Naive thymus-derived CD8-positive, alpha-beta T cell (primary cell): Measurements from ENCODE around the gene CUL3. TPM values are rescaled to one million over a fixed set of nuclear protein-coding genes. Genes with fewer than 3 reads are reported as not detected.
"Not testable (repeated sequence)": the region's sequence is repeated elsewhere in the genome, so short reads cannot be mapped to it uniquely, and the experiment has no call there.

Source experiments
- ATAC-seq, 2 donors: fragments of 150-1000 bp; cut with Tn5 transposase in 1 of 2; sonication (Bioruptor Pico), chemical (Tn5 transposase) in 1 of 2; 1 replicate in 1 of 2; 2 replicates in 1 of 2; pipeline ENCODE4 v1.10.0; 2021; ENCODE audit warnings: mild to moderate bottlenecking in 2 of 2, moderate library complexity in 2 of 2
- POLR2A ChIA-PET: fragments of 350-600 bp; sonication (Branson Sonifier 250); formaldehyde crosslinking; loops from one replicate; lab custom pipeline; 2021; ENCODE audit warnings: antibody characterized with exemption; lab: Charles Lee
- DNase-seq, 10 donors: peaks; one replicate each; pipeline versions ENCODE4 v3.0.0 to v3.0.0-alpha.2; 2020 to 2022
- H3K27ac Mint-ChIP-seq, 10 donors: one replicate each; pipeline ENCODE4 v1.8.0; 2020 to 2022; ENCODE audit warnings: mild to moderate bottlenecking in 10 of 10, mixed read lengths in 10 of 10, moderate library complexity in 4 of 10, inconsistent platforms in 1 of 10
- H3K27me3 Mint-ChIP-seq, 5 donors: one replicate each; pipeline ENCODE4 v1.8.0; 2021 to 2022; ENCODE audit warnings: mixed read lengths in 5 of 5
- H3K36me3 Mint-ChIP-seq, 3 donors: one replicate each; pipeline ENCODE4 v1.8.0; 2020 to 2022; ENCODE audit warnings: mixed read lengths in 3 of 3, mild to moderate bottlenecking in 2 of 3, inconsistent platforms in 1 of 3
- H3K4me1 Mint-ChIP-seq, 4 donors: one replicate each; pipeline ENCODE4 v1.8.0; 2021 to 2022; ENCODE audit warnings: mixed read lengths in 4 of 4
- H3K4me3 Mint-ChIP-seq, 10 donors: one replicate each; pipeline ENCODE4 v1.8.0; 2020 to 2022; ENCODE audit warnings: mild to moderate bottlenecking in 10 of 10, mixed read lengths in 10 of 10, moderate library complexity in 6 of 10, inconsistent platforms in 1 of 10
- H3K9me3 Mint-ChIP-seq, 9 donors: one replicate each; pipeline ENCODE4 v1.8.0; 2020 to 2022; ENCODE audit warnings: mixed read lengths in 9 of 9, mild to moderate bottlenecking in 3 of 9, inconsistent platforms in 1 of 9, moderate library complexity in 1 of 9
- polyA plus RNA-seq, 3 donors: library from polyadenylated mRNA; unstranded; fragments of 300-500 nt; fragmentation: Illumina TruSeq; gene quantifications; one replicate each; pipeline ENCODE4 v1.2.3, GENCODE V29; 2021
- total RNA-seq, 8 experiments: library from RNA in 2 of 8; stranded (reverse) in 2 of 8; gene quantifications; one replicate each; pipeline ENCODE4 v1.2.3 and lab custom pipeline; 2021 to 2026

CUL3 gene
- total RNA-seq (10 to 100 TPM; 96.5 to 96.8 TPM), polyA plus RNA-seq (10 to 100 TPM; 20.0 to 57.0 (median 26.1) TPM), total RNA-seq (lab: John Stamatoyannopoulos, UW) (68.0 to 174 (median 142) reads per million in 6 experiments)

DNA sequence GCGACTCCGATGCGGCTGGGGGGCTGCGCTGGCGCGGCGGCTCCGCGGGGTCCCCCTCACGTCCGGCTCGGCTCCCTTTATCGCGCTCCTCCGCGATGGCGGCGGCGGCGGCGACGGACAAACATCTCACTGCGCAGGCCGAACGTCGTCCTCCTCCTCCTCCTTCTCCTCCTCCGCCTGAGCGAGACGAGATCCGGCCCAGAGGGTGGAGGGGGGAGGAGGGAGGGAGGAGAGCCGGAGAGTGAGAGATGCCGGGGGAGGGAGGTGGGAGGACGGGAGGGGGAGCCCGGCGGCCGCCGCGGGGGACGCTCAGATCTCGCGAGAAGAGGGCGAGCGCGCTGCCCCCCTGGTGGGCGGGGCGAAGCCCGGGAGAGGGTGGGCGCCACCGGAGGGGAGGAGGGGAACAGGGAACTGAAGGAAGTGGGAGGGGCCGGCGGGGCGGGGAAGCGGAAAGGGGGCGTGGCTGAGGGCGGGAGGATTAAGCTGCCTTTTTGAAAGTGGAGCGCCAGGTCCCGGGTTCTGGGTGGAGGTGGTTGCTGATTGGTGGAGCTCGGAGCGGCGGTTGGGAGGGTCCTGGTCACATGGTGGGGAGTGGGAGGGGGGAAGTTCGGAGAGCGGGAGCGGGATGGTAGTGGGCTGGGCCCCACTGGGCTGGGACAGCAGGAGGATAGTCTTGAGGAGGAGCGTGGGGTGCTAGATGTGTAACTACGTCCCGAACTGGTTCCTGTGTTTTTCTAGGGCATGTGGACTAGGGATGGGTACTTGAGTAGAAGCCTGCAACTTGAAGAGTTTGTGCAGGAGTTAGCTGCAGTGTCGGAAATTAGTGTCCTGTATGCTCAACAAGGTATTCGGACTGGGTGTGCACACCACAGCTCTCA lies at the start of gene CUL3:
CUL3 (minus strand) TSS at position 153 of the 878 bp plus-strand sequence. CDS start 354 bp downstream, outside the sequence.
- Mint-ChIP-seq H3K9me3 (no peaks in the 10 kb centered on the region), H3K36me3 (peaks cover 0 to 12% (median 0%) of the 10 kb centered on the region in 3 donors), H3K27me3 (no peaks in the 10 kb centered on the region), H3K4me3 (peak within 1 kb of the TSS; percentile 88 to 99 (median 97)), H3K4me1 (peaks cover 8 to 48% (median 40%) of the 10 kb centered on the region in 4 donors), H3K27ac (peak within 1 kb of the TSS; percentile 92 to 97 (median 96))
- ATAC-seq (peak; percentile 84), DNase-seq (peak; percentile 97 to 100 (median 99))
- POLR2A ChIA-PET = interaction anchor here (0.7 to 2.0 kb wide), 10 partner anchors 12 to 628 kb away, joined by 3 to 6 read pairs (median 3); no protein-coding TSS in a partner anchor

DNA sequence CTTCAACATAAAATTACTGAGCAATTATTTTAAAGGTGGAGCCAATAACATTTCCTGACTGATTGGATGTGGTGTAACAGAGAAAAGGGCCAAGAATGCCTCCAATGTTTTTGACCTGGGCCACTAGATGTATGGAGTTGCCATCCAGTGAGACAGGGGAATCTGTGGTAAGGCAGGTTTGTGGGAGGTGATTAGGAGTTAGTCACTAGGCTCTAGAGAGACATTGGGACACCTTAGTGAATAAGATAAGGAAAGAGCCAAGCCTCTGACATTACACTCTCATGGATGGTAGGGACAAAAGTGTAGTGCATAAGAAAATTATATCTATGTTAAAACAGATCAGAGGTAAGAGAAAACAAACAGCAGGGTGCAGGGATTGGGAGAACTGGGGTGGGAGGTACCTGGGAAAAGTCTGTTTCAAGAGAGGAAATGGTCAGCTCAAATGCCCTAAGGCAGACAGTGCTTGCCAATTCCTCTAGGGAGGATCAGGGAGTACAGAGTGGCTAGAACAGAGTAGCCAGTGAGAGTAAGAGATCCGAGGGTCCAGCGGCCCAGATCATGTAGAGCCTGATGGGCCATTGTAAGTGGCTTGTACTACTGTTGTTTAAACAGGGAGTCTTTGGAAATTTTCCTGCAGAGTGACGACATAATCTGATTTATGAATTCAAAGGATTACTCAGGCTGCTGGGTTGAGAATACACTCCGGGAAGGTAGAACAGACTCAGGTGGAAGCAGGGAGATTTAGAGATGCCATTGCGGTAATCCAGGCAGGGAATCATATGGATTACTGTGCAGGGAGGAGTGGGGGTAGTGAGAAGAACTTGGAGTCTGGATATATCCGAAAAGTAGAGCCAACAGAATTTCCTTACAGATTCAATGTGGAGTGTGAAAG lies 45.7 kb upstream of the CUL3 start:
- no peak for DNase-seq
- H3K4me3 Mint-ChIP-seq = no peak overlapping the region
- H3K27ac Mint-ChIP-seq = no peak overlapping the region
- no peak for ATAC-seq
- no peaks in the 10 kb centered on the region for H3K4me1 Mint-ChIP-seq
- no peaks in the 10 kb centered on the region for H3K36me3 Mint-ChIP-seq
- POLR2A ChIA-PET = no interaction called here
- no peaks in the 10 kb centered on the region for H3K27me3 Mint-ChIP-seq
- no peaks in the 10 kb centered on the region for H3K9me3 Mint-ChIP-seq

DNA sequence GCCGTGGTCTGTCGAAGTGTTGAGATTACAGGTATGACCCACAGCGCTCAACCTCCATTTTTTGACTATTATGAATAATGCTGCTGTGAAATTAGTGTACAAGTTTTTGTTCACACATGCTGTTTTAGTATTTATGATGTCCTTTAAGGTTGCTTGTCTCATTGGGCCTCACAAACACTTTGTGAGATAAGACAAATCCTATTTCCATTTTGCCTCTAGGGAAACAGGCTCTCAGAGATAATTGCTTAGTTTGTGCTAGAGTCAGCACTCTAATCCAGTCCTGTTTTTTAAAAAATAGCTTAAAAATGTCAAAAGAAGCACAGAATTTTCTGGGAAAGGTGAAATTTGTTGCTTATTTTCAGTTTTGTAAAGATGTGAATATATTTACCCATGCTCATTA lies 43.3 kb upstream of the CUL3 start:
- Mint-ChIP-seq H3K9me3 (peaks cover 0 to 2% (median 0%) of the 10 kb centered on the region in 9 donors), H3K4me3 (no peak overlapping the region), H3K4me1 (no peaks in the 10 kb centered on the region), H3K36me3 (no peaks in the 10 kb centered on the region), H3K27ac (no peak overlapping the region), H3K27me3 (peaks cover 0 to 2% (median 0%) of the 10 kb centered on the region in 5 donors)
- POLR2A ChIA-PET = no interaction called here
- DNase-seq (no peak), ATAC-seq (no peak)

DNA sequence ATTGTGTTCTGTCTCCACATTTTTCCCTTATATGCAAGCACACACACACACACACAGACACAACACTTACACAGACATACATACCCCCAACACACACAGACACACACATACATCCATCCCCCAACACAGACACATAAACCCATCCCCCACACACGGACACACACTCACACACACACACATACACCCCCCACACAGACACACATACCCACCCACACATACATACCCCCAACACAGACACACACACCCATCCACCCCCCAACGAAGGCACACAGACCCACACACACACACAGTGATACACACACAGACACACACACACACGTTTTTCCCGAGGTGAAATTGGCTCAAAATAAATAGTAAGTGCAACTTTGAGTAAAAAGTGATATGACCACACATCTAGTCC lies 41.6 kb upstream of the CUL3 start:
- H3K27ac Mint-ChIP-seq = no peak overlapping the region
- H3K9me3 Mint-ChIP-seq = peaks cover 0 to 2% (median 0%) of the 10 kb centered on the region in 9 donors

DNA sequence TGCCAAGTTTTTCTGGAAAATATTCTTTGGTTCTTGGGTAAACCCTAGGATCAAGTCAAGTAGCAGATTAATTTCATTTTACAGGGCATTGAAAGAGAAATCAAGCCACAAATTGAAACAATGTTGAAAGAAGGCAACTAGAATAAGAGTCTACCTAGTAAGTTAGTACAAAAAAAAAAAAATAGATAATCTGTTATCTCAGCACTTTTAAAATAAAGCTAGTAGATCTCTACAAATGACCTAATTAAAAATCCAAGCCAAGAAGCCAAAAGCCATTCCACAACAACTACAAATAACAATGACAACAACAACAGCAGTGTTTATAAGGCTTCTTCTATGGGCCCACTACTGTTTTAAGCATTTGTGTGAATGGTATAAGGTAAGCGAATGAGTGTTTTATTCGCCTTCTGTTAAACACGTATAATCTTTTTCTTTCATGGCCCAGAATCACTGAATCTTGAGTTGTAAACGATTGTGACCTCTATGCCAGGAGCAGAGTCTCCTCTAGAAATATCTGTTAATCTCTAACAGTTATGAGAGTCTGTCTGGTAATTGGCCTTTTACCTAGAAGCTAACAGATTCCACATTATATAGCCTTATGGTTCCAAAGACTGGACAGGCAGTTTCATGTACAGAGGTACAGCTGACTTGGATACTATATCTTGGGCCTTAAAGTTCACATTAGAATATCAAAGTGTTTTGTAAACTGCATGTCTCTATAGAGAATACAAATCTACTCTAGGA lies 28.6 kb upstream of the CUL3 start:
- Mint-ChIP-seq H3K4me1 (peaks cover 0 to 1% (median 0%) of the 10 kb centered on the region in 4 donors), H3K27ac (no peak overlapping the region), H3K36me3 (peaks cover 0 to 5% (median 0%) of the 10 kb centered on the region in 3 donors), H3K27me3 (peaks cover 0 to 3% (median 0%) of the 10 kb centered on the region in 5 donors), H3K4me3 (no peak overlapping the region), H3K9me3 (peaks cover 0 to 6% (median 0%) of the 10 kb centered on the region in 9 donors)
- POLR2A ChIA-PET = interaction anchor here (1.1 kb wide), 1 partner anchor 29 kb away, joined by 3 read pairs; the partner anchor contains the start of gene CUL3
- ATAC-seq (no peak), DNase-seq (no peak)

More for the DNA sequence above, 41.6 kb upstream of the CUL3 start:
- H3K27me3 Mint-ChIP-seq = peaks cover 0 to 2% (median 0%) of the 10 kb centered on the region in 5 donors
- no peaks in the 10 kb centered on the region for H3K4me1 Mint-ChIP-seq
- ATAC-seq (no peak), DNase-seq (no peak)
- POLR2A ChIA-PET = no interaction called here
- H3K36me3 Mint-ChIP-seq = peaks cover 0 to 4% (median 0%) of the 10 kb centered on the region in 3 donors
- H3K4me3 Mint-ChIP-seq = no peak overlapping the region

DNA sequence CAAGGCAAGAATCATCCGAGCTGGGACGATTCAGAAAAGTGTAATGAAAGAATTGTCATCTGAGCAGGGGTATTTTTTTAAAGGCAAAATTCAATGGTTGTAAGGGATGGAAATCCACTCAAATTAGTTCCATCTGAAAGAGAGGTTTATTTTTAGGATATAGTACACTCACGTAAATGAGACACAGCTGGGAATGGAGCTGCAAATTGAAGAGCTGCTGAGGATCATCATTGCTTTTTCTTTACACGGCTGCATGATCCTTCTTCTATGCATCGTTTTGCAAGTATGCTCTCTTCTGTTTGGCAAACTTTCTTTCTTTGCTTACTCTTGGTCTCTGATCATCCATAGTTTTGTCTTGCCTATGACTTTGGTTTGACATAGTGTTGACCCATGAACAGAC lies 27.4 kb upstream of the CUL3 start:
- POLR2A ChIA-PET = no interaction called here
- Mint-ChIP-seq H3K36me3 (no peaks in the 10 kb centered on the region), H3K4me3 (no peak overlapping the region), H3K27me3 (peaks cover 1 to 9% (median 3%) of the 10 kb centered on the region in 5 donors), H3K27ac (no peak overlapping the region), H3K4me1 (no peaks in the 10 kb centered on the region), H3K9me3 (no peaks in the 10 kb centered on the region)
- ATAC-seq = no peak
- no peak for DNase-seq

DNA sequence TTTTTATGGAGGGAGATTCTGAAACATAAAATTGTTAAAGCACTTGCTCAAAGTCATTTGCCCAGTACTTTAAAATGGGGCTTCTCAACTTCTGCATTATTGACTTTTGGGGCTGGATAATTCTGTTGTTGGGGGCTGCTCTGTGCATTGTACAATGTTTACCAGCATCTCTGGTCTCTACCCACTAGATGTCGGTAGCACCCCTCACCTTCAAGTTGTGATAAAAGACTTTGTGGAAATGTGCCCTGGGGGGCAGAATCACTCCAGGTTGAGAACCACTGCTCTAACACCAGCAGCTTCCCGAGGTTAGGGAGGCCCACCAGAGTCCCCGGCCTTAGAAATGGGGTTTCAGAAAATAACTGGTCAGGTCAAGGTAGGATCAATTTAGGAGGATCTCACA lies 26.8 kb upstream of the CUL3 start:
- H3K4me3 Mint-ChIP-seq = no peak overlapping the region
- ATAC-seq = no peak
- H3K27me3 Mint-ChIP-seq = peaks cover 1 to 9% (median 3%) of the 10 kb centered on the region in 5 donors
- H3K27ac Mint-ChIP-seq = no peak overlapping the region
- no peak for DNase-seq
- no peaks in the 10 kb centered on the region for H3K36me3 Mint-ChIP-seq
- no peaks in the 10 kb centered on the region for H3K4me1 Mint-ChIP-seq
- POLR2A ChIA-PET = no interaction called here
- H3K9me3 Mint-ChIP-seq = no peaks in the 10 kb centered on the region

DNA sequence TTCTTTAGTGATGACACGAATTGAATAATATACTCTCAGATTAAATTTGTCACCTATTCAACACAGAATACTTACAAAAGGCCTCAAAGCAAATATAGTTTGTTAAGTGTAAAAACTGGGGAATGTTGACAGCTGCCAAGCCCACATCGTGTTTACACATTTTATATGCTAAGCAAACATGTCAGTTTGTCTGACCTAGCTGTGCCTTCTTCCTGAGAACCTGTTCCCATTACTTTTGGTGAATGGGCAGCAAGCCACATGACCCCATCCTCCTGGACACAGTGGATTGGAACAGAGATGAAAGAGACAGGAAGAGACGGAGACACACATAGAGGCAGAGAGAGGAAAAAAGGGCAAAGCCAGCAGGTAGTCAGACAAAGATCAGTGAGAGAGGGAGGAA lies 22.9 kb upstream of the CUL3 start:
- Mint-ChIP-seq H3K27ac (no peak overlapping the region), H3K4me3 (no peak overlapping the region), H3K9me3 (no peaks in the 10 kb centered on the region), H3K36me3 (no peaks in the 10 kb centered on the region), H3K4me1 (peaks cover 0 to 2% (median under 1%) of the 10 kb centered on the region in 4 donors), H3K27me3 (peaks cover 0 to 9% (median 3%) of the 10 kb centered on the region in 5 donors)
- no peak for DNase-seq
- ATAC-seq = no peak
- POLR2A ChIA-PET = no interaction called here

DNA sequence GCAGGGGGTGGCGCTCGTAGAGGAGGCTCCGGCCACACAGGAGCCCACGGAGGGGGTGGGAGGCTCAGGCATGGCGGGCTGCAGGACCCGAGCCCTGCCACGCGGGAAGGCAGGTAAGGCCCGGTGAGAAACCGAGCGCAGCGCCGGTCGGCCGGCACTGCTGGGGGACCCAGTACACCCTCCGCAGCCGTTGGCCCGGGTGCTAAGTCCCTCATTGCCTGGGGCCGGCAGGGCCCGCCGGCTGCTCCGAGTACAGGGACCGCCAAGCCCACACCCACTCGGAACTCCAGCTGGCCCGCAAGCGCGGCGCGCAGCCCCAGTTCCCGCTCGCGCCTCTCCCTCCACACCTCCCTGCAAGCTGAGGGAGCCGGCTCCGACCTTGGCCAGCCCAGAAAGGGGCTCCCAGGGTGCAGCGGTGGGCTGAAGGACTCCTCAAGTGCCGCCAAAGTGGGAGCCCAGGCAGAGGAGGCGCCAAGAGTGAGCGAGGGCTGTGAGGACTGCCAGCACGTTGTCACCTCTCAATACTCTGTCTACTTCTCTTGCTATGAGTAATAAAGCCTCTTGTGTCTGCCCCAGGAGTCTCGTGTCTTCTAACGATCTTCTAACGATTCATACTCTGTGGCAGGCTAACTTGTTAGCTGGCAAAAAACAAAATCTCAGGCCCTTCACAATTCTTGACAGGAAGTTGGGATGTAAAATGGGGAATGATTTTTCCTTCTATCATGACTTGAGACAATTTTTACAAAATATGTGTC lies 18.8 kb upstream of the CUL3 start:
- H3K9me3 Mint-ChIP-seq, ATAC-seq, H3K27ac Mint-ChIP-seq, H3K36me3 Mint-ChIP-seq, DNase-seq: not testable (repeated sequence)
- Mint-ChIP-seq H3K27me3 (peaks cover 0 to 14% (median 4%) of the 10 kb centered on the region in 5 donors), H3K4me1 (peaks cover 5 to 17% (median 10%) of the 10 kb centered on the region in 4 donors), H3K4me3 (peak overlapping the region in 4 of 10 donors; percentile 5 to 21 (median 8))
- POLR2A ChIA-PET = interaction anchor here (2.1 kb wide), 1 partner anchor 18 kb away, joined by 6 read pairs; the partner anchor contains the start of gene CUL3

DNA sequence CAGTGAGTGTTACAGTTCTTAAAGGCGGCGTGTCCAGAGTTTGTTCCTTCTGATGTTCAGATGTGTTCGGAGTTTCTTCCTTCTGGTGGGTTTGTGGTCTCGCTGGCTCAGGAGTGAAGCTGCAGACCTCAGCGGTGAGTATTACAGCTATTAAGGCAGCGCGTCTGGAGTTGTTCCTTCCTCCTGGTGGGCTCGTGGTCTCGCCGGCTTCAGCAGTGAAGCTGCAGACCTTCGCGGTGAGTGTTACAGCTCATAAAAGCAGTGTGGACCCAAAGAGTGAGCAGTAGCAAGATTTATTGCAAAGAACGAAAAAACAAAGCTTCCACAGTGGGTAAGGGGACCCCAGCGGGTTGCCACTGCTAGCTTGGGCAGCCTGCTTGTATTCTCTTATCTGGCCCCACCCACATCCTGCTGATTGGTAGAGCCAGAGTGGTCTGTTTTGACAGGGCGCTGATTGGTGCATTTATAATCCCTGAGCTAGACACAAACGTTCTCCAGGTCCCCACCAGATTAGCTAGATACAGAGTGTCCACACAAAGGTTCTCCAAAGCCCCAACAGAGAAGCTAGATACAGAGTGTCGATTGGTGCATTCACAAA lies 17.7 kb upstream of the CUL3 start:
- Mint-ChIP-seq H3K4me1 (peaks cover 5 to 17% (median 10%) of the 10 kb centered on the region in 4 donors), H3K4me3 (peak overlapping the region; percentile 81 to 94 (median 86)), H3K27me3 (peaks cover 0 to 11% (median 2%) of the 10 kb centered on the region in 5 donors), H3K27ac (peak overlapping the region in 7 of 10 donors; percentile 26 to 75 (median 49))
- POLR2A ChIA-PET = interaction anchor here (2.1 kb wide), 1 partner anchor 17 kb away, joined by 6 read pairs; the partner anchor contains the start of gene CUL3
- peak in 5 of 10 donors; percentile 8 to 19 (median 16) for DNase-seq
- ATAC-seq, H3K36me3 Mint-ChIP-seq, H3K9me3 Mint-ChIP-seq: not testable (repeated sequence)

DNA sequence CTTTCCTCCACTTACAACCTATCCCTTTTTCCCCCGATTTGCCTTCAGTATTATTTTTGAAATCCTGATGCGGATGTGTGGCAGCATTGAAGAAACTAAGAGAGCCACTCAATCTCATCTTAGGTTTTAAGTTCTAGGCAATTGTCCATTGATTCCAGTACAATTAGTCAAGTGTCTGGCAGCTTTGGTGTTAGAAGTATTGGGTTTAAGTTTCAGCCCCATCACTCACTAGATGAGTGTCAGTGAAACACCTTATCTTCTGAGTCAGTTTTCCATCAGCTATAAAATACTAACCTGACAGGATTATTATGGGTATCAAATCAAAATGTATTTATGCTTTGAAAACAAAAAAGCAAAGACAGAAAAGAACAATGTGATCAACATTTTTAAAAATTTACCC lies 16.8 kb upstream of the CUL3 start:
- no peak overlapping the region for H3K27ac Mint-ChIP-seq
- peaks cover 5 to 17% (median 10%) of the 10 kb centered on the region in 4 donors for H3K4me1 Mint-ChIP-seq
- peak overlapping the region in 6 of 10 donors; percentile 85 to 94 (median 88) for H3K4me3 Mint-ChIP-seq
- H3K27me3 Mint-ChIP-seq = peaks cover 0 to 8% (median 0%) of the 10 kb centered on the region in 5 donors
- DNase-seq = no peak
- no peak for ATAC-seq
- H3K9me3 Mint-ChIP-seq = no peaks in the 10 kb centered on the region
- no peaks in the 10 kb centered on the region for H3K36me3 Mint-ChIP-seq
- POLR2A ChIA-PET = interaction anchor here (0.5 to 1.2 kb wide), 3 partner anchors 17 to 628 kb away, joined by 3 to 5 read pairs (median 4); partner anchors contain the start of gene CUL3
